Measurements from ENCODE around the gene MOCS1. TPM values are rescaled to one million over a fixed set of nuclear protein-coding genes. Genes with fewer than 3 reads are reported as not detected.

MOCS1 gene
- total and polyA plus RNA-seq, 9 of the 15 experiments (the other 6 are each of a cell fraction or from before 2014, with no cell fraction given): 0.69 to 12.7 (median 8.7) TPM

- Histone ChIP-seq H2AFZ (ENCODE audit: low read depth, low read length) (peak overlapping the region; percentile 63; the same call in 1 of the 2 replicates), H4K20me1 (replicated peaks; ENCODE audit: control insufficient read depth, insufficient read depth, low read length) (no peaks in the 10 kb centered on the region), H3K4me2 (ENCODE audit: insufficient read depth, low read length) (no peak overlapping the region), H3K36me3 (ENCODE audit: control insufficient read depth, insufficient read depth, low read length) (no peaks in the 10 kb centered on the region), H3K9me1 (ENCODE audit: control insufficient read depth, insufficient read depth, low read length) (no peaks in the 10 kb centered on the region), H3K9ac (ENCODE audit: insufficient read depth in 1 of 2, low read depth in 2 of 2, low read length in 2 of 2) (no peak overlapping the region), H3K27me3 (ENCODE audit: control insufficient read depth in 2 of 2, insufficient read depth in 2 of 2, low read length in 2 of 2) (peaks cover 1 to 4% of the 10 kb centered on the region in 2 experiments; a peak in 3 of 5 replicates), H3K4me1 (replicated peaks in 1 of 2; ENCODE audit: control insufficient read depth in 2 of 2, insufficient read depth in 2 of 2, low read length in 2 of 2) (no peaks in the 10 kb centered on the region), H3K79me2 (ENCODE audit: control insufficient read depth, insufficient read depth, low read length) (no peaks in the 10 kb centered on the region), H3K4me3 (no peak overlapping the region), H3K9me3 (replicated peaks; ENCODE audit: control insufficient read depth, insufficient read depth, low read depth, low read length) (no peaks in the 10 kb centered on the region), H3K27ac (ENCODE audit: extremely low read depth, low read depth, low read length) (no peak overlapping the region)
- DNase-seq (ENCODE audit: extremely low read depth in 1 of 4, low spot score in 3 of 4): peak; percentile 83 to 85 (median 84)
- in situ Hi-C loops (cut with MboI) (no loop called here), intact Hi-C loops (cut with micrococcal nuclease) (loop anchor here (2.0 kb wide), 1 partner anchor 444 kb away; no protein-coding TSS in a partner anchor)
- ChIA-PET POLR2A (no interaction called here), CTCF (ENCODE audit: low intra/inter-chr PET ratio) (interaction anchor here (0.6 to 1.2 kb wide), 2 partner anchors 443 to 1174 kb away, joined by 3 to 4 read pairs; partner anchors contain the start of gene UNC5CL)
- peak; percentile 87 for FAIRE-seq
- ATAC-seq: peak; percentile 97
- 2% methylated on average over 15 of the region's 15 CpGs for WGBS (ENCODE audit: insufficient coverage, low coverage, missing lambda C conversion rate)
- BruUV-seq (replicated peaks): no TSS peak
- no peak for TF ChIP-seq MTA3 (IDR thresholded peaks at IDR 0.05; ENCODE audit: borderline replicate concordance)
- TF ChIP-seq NBN (IDR thresholded peaks at IDR 0.05; ENCODE audit: low read depth): no peak
- TF ChIP-seq ZNF280B (CRISPR knock-in tag; IDR thresholded peaks at IDR 0.05): no peak
- TF ChIP-seq NFIC (IDR thresholded peaks at IDR 0.05): no peak
- peak; percentile 61 to 79 for TF ChIP-seq RAD21 (CRISPR knock-in tag; conservative IDR thresholded peaks at IDR 0.05 in 1 of 2, IDR thresholded peaks at IDR 0.05 in 1 of 2)
- no peak for TF ChIP-seq ARID4B (CRISPR knock-in tag; IDR thresholded peaks at IDR 0.05)
- 0 out of 2 replicates have a peak, but pooled peaks have one; percentile 31 for TF ChIP-seq ZC3H11A (IDR thresholded peaks at IDR 0.05; ENCODE audit: low read depth, low read length)
- TF ChIP-seq VEZF1 (CRISPR knock-in tag; IDR thresholded peaks at IDR 0.05): no peak
- 0 out of 4 replicates have a peak, but pooled peaks of 1 of the 2 experiments have one; percentile 30 for TF ChIP-seq RCOR1 (IDR thresholded peaks at IDR 0.05; ENCODE audit: borderline replicate concordance in 1 of 2, low read depth in 2 of 2, low read length in 2 of 2)
- no peak for TF ChIP-seq ZNF436 (CRISPR knock-in tag; IDR thresholded peaks at IDR 0.05)
- TF ChIP-seq KAT8 (IDR thresholded peaks at IDR 0.05; ENCODE audit: low read depth): no peak
- TF ChIP-seq RBM25 (IDR thresholded peaks at IDR 0.05; ENCODE audit: low read depth, low read length, severe bottlenecking): no peak
Measured at GRCh38 chr6:39865011-39865888, 69.0 kb downstream of the MOCS1 start.
